ENCODE measurements around the gene MARCHF9.

The MARCHF9 gene

DNA sequence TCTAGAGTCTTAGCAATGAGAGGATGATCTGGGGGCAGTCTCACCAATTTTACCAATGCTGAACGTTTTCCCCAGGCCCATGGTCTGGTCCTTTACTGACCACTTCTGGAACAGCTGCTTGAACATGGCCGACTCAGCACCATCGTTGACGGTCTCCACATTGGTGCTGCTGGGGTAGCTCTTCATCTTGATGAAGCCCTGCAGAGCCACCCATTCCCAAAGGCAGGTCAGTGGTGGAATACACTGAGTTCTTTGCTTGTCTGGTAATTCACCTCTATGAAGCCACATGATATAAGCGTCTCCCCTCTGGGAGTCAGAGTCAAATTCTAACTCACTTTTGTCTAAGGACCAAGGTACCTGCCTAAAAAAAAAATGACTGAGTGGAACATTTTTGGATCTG is 53.4 kb downstream of the MARCHF9 start:
- 100% methylated on average over 5 of the region's 5 CpGs for WGBS (ENCODE audit: insufficient coverage)
- Histone ChIP-seq H3K9me3 (ENCODE audit: control extremely low read depth in 1 of 5, control insufficient read depth in 4 of 5, insufficient read depth in 2 of 5, low read depth in 1 of 5, low read length in 4 of 5) (no peaks in the 10 kb centered on the region), H3K27ac (ENCODE audit: insufficient read depth in 1 of 2, low read depth in 1 of 2, low read length in 2 of 2, poor library complexity in 1 of 2, severe bottlenecking in 2 of 2) (no peak overlapping the region), H3K4me1 (ENCODE audit: control extremely low read depth in 1 of 4, control insufficient read depth in 4 of 4, insufficient read depth in 4 of 4, low read length in 3 of 4) (no peaks in the 10 kb centered on the region), H3K4me3 (ENCODE audit: control insufficient read depth in 1 of 7, extremely low read depth in 1 of 7, insufficient read depth in 4 of 7, low read depth in 2 of 7, low read length in 6 of 7) (no peak overlapping the region), H3K27me3 (replicated peaks in 2 of 5; ENCODE audit: control insufficient read depth in 4 of 5, insufficient read depth in 5 of 5, low read length in 4 of 5) (no peaks in the 10 kb centered on the region), H3K36me3 (ENCODE audit: control insufficient read depth in 4 of 4, insufficient read depth in 4 of 4, low read length in 3 of 4) (peaks cover 0 to 22% (median 18%) of the 10 kb centered on the region in 4 experiments)
- CTCF ChIA-PET = interaction anchor here (0.6 to 2.0 kb wide), 2 partner anchors 21 to 97 kb away, joined by 3 to 9 read pairs; no protein-coding TSS in a partner anchor
- DNase-seq = no peak
- POLR2A ChIA-PET = no interaction called here

DNA sequence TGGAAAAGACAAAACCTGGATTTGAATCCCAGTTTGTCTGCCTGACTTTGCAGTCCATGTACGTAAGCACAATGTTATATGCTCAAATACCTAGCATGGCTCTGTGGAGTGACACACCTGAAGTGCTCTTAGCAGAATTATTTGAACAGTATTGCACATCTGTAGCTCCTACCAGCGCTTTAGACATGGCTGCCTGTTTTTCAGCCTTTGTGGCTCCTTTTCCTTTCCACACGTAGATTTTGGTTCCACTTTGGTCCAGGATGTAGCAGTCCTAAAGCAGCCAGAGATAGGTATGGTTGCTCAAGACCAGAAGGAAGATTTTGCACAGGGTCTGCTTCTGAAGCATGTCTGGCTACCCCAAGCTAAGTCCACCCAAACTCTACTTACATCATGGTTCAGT is 54.5 kb downstream of the MARCHF9 start:
- no peaks in the 10 kb centered on the region for H3K9me3 ChIP-seq (ENCODE audit: control extremely low read depth in 1 of 5, control insufficient read depth in 4 of 5, insufficient read depth in 2 of 5, low read depth in 1 of 5, low read length in 4 of 5)
- no peak overlapping the region for H3K4me3 ChIP-seq (ENCODE audit: control insufficient read depth in 1 of 7, extremely low read depth in 1 of 7, insufficient read depth in 4 of 7, low read depth in 2 of 7, low read length in 6 of 7)
- 94% methylated on average over 3 of the region's 3 CpGs for WGBS (ENCODE audit: insufficient coverage)
- H3K27ac ChIP-seq (ENCODE audit: insufficient read depth in 1 of 2, low read depth in 1 of 2, low read length in 2 of 2, poor library complexity in 1 of 2, severe bottlenecking in 2 of 2) = no peak overlapping the region
- H3K4me1 ChIP-seq (ENCODE audit: control extremely low read depth in 1 of 4, control insufficient read depth in 4 of 4, insufficient read depth in 4 of 4, low read length in 3 of 4) = no peaks in the 10 kb centered on the region
- POLR2A ChIA-PET = no interaction called here
- CTCF ChIA-PET = interaction anchor here (1.6 to 5.4 kb wide), 4 partner anchors 9 to 96 kb away, joined by 4 to 41 read pairs (median 10); no protein-coding TSS in a partner anchor
- H3K27me3 ChIP-seq (replicated peaks in 2 of 5; ENCODE audit: control insufficient read depth in 4 of 5, insufficient read depth in 5 of 5, low read length in 4 of 5) = no peaks in the 10 kb centered on the region
- no peak for DNase-seq
- peaks cover 0 to 22% (median 17%) of the 10 kb centered on the region in 4 experiments for H3K36me3 ChIP-seq (ENCODE audit: control insufficient read depth in 4 of 4, insufficient read depth in 4 of 4, low read length in 3 of 4)

Data from common myeloid progenitor, CD34-positive (primary cell).